Esophagus squamous epithelium (tissue), 5 donors: Measurements from ENCODE around the gene CCDC92. TPM values are rescaled to one million over a fixed set of nuclear protein-coding genes. Genes with fewer than 3 reads are reported as not detected.

ENCODE experiments used
- DNase-seq: peaks from one replicate; lab custom pipeline; 2025; lab: John Stamatoyannopoulos, UW
- H3K27ac ChIP-seq, 4 donors: fragments of 200-600 bp; sonication (generic); one replicate each; pipeline ENCODE4 v1.5.1; 2016 to 2019; ENCODE audit warnings: mild to moderate bottlenecking in 1 of 4
- H3K27me3 ChIP-seq, 4 donors: fragments of 200-600 bp; sonication (generic); 1 replicate in 3 of 4; 2 replicates in 1 of 4; pipeline versions ENCODE4 v1.5.1 to v1.6.0; 2017 to 2021; ENCODE audit warnings: antibody characterized with exemption in 1 of 4
- H3K36me3 ChIP-seq, 3 donors: fragments of 200-600 bp; sonication (generic); one replicate each; pipeline ENCODE4 v1.5.1; 2016 to 2019
- H3K4me1 ChIP-seq, 3 donors: fragments of 200-600 bp; sonication (generic); one replicate each; pipeline ENCODE4 v1.5.1; 2017 to 2019
- H3K4me3 ChIP-seq, 4 donors: fragments of 200-600 bp; sonication (generic); 1 replicate in 3 of 4; 2 replicates in 1 of 4; pipeline ENCODE4 v1.5.1; 2016 to 2019; ENCODE audit warnings: mild to moderate bottlenecking in 2 of 4, moderate library complexity in 1 of 4
- H3K9me3 ChIP-seq, 3 donors: fragments of 200-600 bp; sonication (generic); one replicate each; pipeline ENCODE4 v1.5.1; 2016 to 2019
- CTCF ChIP-seq, 6 experiments: fragments of 450-650 bp in 4 of 6; fragments of 200-600 bp in 2 of 6; sonication (generic) in 2 of 6; IDR thresholded peaks; one replicate each; pipeline ENCODE4 v1.5.1; 2016 to 2019; ENCODE audit warnings: antibody characterized with exemption in 6 of 6, mild to moderate bottlenecking in 4 of 6, moderate library complexity in 4 of 6
- POLR2A ChIP-seq, 4 donors: fragments of 450-650 bp; IDR thresholded peaks; one replicate each; pipeline ENCODE4 v1.6.1; 2017; ENCODE audit warnings: antibody characterized with exemption in 4 of 4, mild to moderate bottlenecking in 4 of 4, moderate library complexity in 3 of 4
- WGBS, 2 donors: methylation state at CpG; one replicate each; pipeline ENCODE4 v1.1.5; 2018; 5-methylcytosine and 5-hydroxymethylcytosine counted together
- intact Hi-C: fragments of 100-400 bp; cut with DNase I; formaldehyde crosslinking; loops from one replicate; pipeline ENCODE4 v1.15.0; 2022
- total RNA-seq, 4 donors: library from RNA; depleted of rRNA; stranded (reverse); fragments of >200 nt; gene quantifications; one replicate each; pipeline ENCODE4 v1.1.0, GENCODE V29; 2016
- donor health status: DM: yes; HTN: yes; CAD: no.

The CCDC92 gene
- total RNA-seq, 4 donors from 2014 or later: 7.2 to 16.2 (median 11.4) TPM

- H3K4me1 ChIP-seq: no peaks in the 10 kb centered on the region
- 76 to 89% methylated on average over 8 of the region's 8 CpGs for WGBS, 2 donors
- no peak overlapping the region for H3K4me3 ChIP-seq
- H3K27me3 ChIP-seq: no peaks in the 10 kb centered on the region
- no peak overlapping the region for H3K27ac ChIP-seq
- peaks cover 0 to 8% (median 0%) of the 10 kb centered on the region in 3 donors for H3K9me3 ChIP-seq
- intact Hi-C loops: no loop called here
- peaks cover 0 to 45% (median 13%) of the 10 kb centered on the region in 3 donors for H3K36me3 ChIP-seq
- DNase-seq: no peak
- TF ChIP-seq POLR2A (IDR thresholded peaks at IDR 0.05) (no peak), CTCF (IDR thresholded peaks at IDR 0.05) (no peak)
Measured at GRCh38 chr12:123946152-123946515, 26.5 kb downstream of the CCDC92 start.

- no peaks in the 10 kb centered on the region for H3K4me1 ChIP-seq
- no peaks in the 10 kb centered on the region for H3K27me3 ChIP-seq
- 85% methylated on average over 5 to 12 of the region's 25 CpGs for WGBS, 2 donors
- DNase-seq: no peak
- peaks cover 0 to 8% (median 0%) of the 10 kb centered on the region in 3 donors for H3K9me3 ChIP-seq
- H3K4me3 ChIP-seq: no peak overlapping the region
- no peak overlapping the region for H3K27ac ChIP-seq
- peaks cover 0 to 51% (median 13%) of the 10 kb centered on the region in 3 donors for H3K36me3 ChIP-seq
- TF ChIP-seq POLR2A (IDR thresholded peaks at IDR 0.05) (no peak), CTCF (IDR thresholded peaks at IDR 0.05) (no peak)
- intact Hi-C loops: no loop called here
Measured at GRCh38 chr12:123945287-123946151, 27.1 kb downstream of the CCDC92 start.

- Histone ChIP-seq H3K27me3 (no peaks in the 10 kb centered on the region), H3K4me1 (no peaks in the 10 kb centered on the region), H3K36me3 (peaks cover 0 to 60% (median 13%) of the 10 kb centered on the region in 3 donors), H3K4me3 (no peak overlapping the region), H3K9me3 (peaks cover 0 to 8% (median 0%) of the 10 kb centered on the region in 3 donors), H3K27ac (no peak overlapping the region)
- whole genome bisulfite sequencing, 2 donors: 86 to 92% methylated on average over 10 of the region's 10 CpGs
- DNase-seq: no peak
- TF ChIP-seq POLR2A (IDR thresholded peaks at IDR 0.05) (no peak), CTCF (IDR thresholded peaks at IDR 0.05) (no peak)
- intact Hi-C loops: no loop called here
Measured at GRCh38 chr12:123944696-123945095, 27.9 kb downstream of the CCDC92 start.

GRCh38 chr12:123943816-123944215 is 28.8 kb downstream of the CCDC92 start:
- Histone ChIP-seq H3K27ac (no peak overlapping the region), H3K9me3 (peaks cover 0 to 8% (median 0%) of the 10 kb centered on the region in 3 donors), H3K4me1 (no peaks in the 10 kb centered on the region), H3K4me3 (no peak overlapping the region), H3K27me3 (no peaks in the 10 kb centered on the region), H3K36me3 (peaks cover 0 to 67% (median 13%) of the 10 kb centered on the region in 3 donors)
- no peak for TF ChIP-seq POLR2A (IDR thresholded peaks at IDR 0.05)
- no peak for TF ChIP-seq CTCF (IDR thresholded peaks at IDR 0.05)
- DNase-seq: no peak
- intact Hi-C loops: no loop called here
- WGBS, 2 donors: 60 to 67% methylated on average over 1 to 3 of the region's 5 CpGs

GRCh38 chr12:123942911-123943648 is 29.6 kb downstream of the CCDC92 start:
- Histone ChIP-seq H3K27ac (no peak overlapping the region), H3K4me1 (no peaks in the 10 kb centered on the region), H3K27me3 (no peaks in the 10 kb centered on the region), H3K4me3 (no peak overlapping the region), H3K9me3 (peaks cover 0 to 8% (median 0%) of the 10 kb centered on the region in 3 donors), H3K36me3 (peaks cover 0 to 67% (median 13%) of the 10 kb centered on the region in 3 donors)
- WGBS, 2 donors: 85 to 89% methylated on average over 11 to 12 of the region's 16 CpGs
- intact Hi-C loops: no loop called here
- no peak for DNase-seq
- TF ChIP-seq CTCF (IDR thresholded peaks at IDR 0.05) (no peak), POLR2A (IDR thresholded peaks at IDR 0.05) (no peak)
